ENCODE data around the gene CDHR4.

DNA sequence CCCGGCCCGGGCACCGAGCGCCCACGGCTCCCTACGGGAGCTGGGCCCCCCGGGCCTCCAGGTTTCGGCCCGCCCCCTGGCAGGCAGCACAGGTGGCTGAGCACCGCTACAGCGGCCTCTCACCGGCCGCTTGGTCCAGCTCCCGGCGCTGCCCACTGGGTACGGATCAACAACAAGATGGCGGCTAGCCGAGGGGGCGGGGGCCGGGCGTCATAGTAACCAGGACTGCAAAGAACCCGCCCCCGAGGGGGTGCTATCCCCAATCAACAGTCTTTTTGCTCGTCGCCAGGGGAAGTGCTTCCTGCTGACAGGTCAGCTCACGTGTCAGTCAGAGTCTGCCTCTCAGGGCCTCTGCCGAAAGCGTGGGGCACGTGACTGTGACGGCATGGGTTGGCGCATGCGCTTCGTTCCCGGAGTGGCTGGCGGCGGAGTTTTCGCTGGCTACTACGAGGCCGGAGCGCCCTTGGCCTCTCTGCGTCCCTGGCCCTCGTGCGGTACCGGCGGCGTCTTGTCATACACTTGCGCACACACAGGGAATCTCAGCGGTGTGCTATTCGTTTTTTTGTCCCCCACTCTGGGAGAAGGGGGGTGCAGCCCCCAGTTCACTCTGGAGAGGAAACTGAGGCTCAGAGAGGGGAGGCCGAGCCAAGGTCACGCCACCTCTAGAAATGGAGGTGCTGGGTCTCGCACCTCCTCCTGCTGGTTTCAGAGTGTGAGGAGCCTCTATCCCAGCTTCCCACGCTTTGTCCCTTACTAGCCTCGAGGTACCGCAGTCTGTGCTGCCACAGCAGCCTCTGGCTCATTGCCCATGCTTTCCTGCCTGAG, 13.1 kb downstream of the CDHR4 start, which contains the start of gene IP6K1:
- TF ChIP-seq, protein P1, sequence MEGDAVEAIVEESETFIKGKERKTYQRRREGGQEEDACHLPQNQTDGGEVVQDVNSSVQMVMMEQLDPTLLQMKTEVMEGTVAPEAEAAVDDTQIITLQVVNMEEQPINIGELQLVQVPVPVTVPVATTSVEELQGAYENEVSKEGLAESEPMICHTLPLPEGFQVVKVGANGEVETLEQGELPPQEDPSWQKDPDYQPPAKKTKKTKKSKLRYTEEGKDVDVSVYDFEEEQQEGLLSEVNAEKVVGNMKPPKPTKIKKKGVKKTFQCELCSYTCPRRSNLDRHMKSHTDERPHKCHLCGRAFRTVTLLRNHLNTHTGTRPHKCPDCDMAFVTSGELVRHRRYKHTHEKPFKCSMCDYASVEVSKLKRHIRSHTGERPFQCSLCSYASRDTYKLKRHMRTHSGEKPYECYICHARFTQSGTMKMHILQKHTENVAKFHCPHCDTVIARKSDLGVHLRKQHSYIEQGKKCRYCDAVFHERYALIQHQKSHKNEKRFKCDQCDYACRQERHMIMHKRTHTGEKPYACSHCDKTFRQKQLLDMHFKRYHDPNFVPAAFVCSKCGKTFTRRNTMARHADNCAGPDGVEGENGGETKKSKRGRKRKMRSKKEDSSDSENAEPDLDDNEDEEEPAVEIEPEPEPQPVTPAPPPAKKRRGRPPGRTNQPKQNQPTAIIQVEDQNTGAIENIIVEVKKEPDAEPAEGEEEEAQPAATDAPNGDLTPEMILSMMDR (conservative IDR thresholded peaks at IDR 0.05; ENCODE audit: low read length), result no peak
- TF ChIP-seq EZH2phosphoT487 (IDR thresholded peaks at IDR 0.05; ENCODE audit: borderline replicate concordance, low read depth, low read length), result no peak

Data from OCI-LY7 (cell line).